ENCODE results near the gene ZNF385C.

ZNF385C gene

DNA sequence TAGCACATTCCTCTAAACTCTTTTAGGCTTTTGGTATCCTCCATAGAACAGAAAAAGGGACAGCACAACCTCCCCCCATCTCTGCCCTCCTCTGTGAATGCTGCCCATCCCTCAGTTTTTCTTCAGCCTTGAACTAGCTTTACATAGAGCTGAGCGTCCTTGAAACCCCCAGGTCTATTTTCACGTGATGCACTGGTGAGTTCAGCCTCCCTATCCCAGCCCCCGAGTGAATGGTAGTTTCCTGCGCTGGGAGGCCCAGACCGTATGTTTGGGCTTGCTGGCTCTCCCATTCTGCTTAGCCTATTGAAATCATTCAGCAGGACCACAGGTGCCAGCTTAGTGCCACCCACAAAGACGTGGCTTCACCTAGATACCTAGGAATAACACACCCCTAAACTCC is 22.5 kb downstream of the ZNF385C start:
- no peak for DNase-seq

DNA sequence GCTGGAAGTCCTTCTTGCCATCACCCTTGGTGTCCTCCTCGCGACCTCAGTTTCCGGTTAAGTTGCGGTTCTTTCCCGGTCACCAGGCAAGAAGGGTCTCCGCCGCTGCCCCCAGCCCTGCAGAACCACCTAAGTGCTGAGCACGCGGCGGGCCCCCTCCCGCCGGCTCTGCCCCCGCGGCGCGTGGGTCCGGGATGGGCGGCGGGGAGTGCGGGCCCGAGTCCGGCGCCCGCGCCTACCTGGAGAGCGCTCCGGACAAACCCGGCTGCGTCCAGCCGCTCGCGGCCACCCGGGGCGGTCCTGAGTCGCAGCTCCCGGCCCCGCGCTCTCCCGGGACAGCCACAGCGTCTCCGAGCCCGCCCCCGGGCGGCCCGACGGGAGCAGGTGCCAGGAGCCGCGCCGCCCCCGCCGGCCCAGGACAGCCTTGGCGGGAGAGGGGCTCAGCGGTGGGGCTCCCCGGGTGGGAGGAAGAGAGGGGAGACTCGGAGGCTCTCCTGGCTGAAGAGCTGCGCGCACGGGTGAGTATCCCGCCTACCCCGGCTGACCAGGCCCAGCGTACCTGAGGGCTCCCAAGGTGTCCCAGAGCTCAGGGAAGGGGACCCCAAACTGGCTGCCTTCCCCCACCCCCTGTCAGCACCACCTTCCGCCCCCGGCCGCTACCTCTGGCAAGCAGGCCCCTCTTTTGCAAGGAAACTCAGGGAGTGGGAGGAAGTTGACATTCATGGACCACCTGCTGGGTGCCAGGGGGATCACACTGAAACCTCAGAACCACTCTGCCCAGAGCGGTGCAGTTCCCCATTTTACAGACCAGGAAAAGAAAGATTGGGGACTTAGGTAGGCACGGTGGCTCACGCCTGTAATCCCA is 25.7 kb downstream of the ZNF385C start:
- no peak for DNase-seq

- DNase-seq, result no peak
Measured at GRCh38 chr17:42071810-42072209, 26.5 kb downstream of the ZNF385C start.

GRCh38 chr17:42068979-42069378 is 29.3 kb downstream of the ZNF385C start:
- no peak for DNase-seq

DNA sequence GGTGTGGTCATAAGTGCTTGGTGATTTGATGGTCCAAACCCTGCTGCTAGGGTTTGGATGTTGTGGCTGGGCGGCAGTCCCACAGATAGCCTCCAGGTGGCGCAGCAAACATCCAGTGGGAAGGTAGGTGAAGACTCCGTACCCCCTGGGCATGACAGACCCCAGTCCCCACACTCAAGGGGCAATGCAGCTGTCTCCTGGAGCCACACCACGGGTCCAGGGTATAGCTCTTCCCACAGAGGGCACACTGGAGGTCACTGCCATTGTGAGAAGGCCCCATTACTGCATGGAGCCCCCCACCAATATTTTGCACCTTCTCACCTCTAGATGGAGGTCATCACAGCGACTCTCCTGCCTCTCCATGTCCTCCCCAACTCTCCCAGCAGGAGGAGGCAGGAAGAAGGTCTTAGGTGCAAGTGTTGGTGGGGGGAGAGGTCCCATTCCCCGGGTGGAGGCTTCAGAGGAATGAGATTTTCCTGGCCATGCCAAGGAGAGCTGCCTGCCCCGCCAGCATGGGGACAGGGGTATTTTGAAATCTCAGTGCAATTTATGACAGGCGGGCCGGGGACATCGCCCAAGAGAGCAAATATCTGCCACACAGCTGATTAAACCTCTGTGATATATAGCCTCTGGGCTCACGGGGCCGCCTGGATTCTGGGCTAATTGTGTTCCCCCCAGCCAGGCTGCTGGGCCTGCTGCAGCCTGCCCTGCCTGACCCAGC is 30.7 kb downstream of the ZNF385C start:
- peak; percentile 73 for DNase-seq

DNA sequence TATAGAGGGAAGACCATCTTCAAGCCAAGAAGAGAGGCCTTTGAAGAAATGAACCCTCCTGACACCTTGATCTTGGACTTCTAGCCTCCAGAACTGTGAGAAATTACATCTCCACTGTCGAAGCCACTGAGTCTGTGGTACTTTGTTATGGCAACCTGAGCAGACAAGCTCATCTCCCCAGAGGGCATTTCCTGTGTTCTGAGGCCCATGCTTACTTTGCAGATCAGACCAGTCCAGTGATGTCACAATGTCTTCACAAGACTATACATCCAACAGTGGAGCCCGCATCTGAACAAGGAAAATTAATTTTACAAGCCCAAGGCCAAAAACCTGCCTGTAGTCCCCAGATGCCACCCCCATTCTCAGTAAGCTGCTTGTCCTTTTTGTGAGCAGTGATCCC is 33.1 kb downstream of the ZNF385C start:
- no peak for DNase-seq

GRCh38 chr17:42062681-42063080 is 35.6 kb downstream of the ZNF385C start:
- no peak for DNase-seq

GRCh38 chr17:42061646-42062487 is 36.4 kb downstream of the ZNF385C start:
- no peak for DNase-seq

- no peak for DNase-seq
Measured at GRCh38 chr17:42060231-42060630, 38.0 kb downstream of the ZNF385C start.

DNA sequence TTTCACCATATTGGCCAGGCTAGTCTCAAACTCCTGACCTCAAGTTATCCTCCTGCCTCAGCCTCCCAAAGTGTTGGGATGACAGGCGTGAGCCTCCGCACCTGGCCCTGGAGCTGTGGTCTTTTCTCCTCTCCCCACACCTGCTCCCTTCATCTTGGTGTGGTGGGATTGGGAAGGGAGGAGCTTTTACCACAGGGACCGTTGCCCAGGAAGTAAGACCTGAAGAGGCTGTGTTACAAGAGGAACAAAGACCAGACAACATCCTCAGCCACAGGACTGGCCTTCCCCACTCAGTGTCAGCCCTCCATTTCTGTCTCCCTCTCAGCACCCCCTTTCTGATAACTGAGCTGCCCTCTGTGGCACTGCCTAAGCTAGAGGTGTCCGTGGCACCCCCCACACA is 38.5 kb downstream of the ZNF385C start:
- DNase-seq, result no peak

DNA sequence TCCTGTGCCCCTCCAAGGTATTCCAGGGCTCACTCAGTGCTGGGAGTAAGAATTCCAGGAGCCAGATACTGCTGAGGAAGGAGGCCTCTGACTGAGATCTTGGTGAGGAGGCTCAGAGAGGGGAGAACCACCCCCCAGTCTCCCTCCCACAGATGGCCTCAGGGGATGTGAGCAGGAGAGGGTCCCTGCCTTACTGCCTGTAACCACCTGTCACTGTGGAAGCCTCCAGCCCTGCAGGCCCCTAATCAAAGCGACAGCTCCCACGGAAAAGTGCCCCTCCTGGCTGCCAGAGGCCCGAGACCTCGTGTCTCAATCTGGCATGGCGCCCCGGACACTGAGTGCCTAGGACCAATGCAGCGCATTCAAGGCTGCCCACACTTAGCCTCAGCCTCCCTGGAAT is 40.2 kb downstream of the ZNF385C start:
- DNase-seq, result no peak

DNA sequence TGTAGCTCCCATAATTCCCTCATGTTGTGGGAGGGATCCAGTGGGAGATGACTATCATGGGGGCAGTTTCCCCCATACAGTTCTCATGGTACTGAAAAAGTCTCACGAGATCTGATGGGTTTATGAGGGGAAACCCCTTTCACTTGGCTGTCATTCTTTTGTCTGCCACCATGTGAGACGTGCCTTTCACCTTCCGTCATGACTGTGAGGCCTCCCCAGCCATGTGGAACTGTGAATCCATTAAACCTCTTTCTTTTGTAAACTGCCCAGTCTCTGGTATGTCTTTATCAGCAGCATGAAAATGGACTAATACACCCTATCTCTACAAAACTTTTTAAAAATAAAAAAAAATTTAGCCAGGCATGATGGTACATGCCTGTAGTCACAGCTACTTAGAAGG is 41.6 kb downstream of the ZNF385C start:
- no peak for DNase-seq

GRCh38 chr17:42055496-42055895 is 42.8 kb downstream of the ZNF385C start:
- no peak for DNase-seq

GRCh38 chr17:42055027-42055426 is 43.2 kb downstream of the ZNF385C start:
- DNase-seq, result no peak

DNA sequence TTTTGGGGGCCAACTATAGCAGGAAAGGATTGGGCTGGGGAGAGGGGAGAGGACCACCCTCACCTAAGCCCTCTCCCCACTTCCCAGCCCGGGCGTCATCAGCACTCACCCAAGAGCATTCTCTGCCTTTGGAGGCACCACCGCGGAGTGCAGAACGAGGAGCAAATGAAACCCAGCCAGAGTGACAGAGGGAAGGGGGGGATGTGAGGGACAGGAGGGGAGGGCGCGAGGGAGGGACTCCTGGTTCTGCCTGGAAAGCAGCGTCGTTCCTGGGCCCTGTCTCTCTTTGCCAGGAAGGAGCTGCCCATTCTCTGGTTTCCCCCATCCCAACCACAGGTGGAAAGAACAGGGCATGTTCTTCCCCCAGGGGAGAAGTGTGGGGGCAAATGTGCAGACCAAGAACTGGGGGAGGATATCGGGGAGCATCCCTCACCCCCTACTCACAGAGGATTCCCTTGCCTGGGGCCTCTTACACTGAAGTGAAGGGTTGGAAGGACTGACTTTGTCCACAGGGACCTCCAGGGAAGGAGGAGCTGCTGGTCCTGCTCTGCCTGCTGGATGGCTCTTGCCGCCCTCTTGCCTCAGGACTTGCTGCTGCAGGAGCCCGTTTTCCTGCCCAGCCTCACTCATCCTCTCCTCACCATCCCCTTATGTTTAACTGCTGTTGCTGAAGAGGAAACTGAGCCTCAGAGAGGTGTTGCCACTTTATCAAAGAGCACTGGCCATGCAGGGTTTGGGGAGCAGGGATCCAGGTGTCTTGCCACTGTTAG is 44.4 kb downstream of the ZNF385C start:
- DNase-seq, result no peak

GRCh38 chr17:42052346-42052877 is 45.9 kb downstream of the ZNF385C start:
- no peak for DNase-seq

DNA sequence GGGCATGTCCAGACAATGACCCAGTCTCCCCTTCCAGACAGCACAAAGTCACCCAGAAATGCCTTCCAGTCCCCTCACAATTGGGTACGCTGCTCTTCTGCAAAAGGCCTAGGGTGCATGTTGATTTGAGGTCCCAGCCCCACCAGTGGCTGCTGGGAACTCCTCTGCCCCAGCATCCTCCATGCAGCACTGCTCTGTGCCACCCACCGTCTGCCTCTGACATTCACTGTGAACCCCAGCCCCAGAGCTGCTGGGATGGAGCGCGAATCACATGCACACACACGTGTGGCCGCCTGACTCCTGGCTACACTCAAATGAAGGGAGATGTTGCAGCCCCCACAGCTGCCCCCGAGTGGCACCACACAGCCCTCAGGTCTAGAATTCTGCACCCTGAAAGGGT is 46.6 kb downstream of the ZNF385C start:
- no peak for DNase-seq

GRCh38 chr17:42051013-42051400 is 47.3 kb downstream of the ZNF385C start:
- DNase-seq, result no peak

DNA sequence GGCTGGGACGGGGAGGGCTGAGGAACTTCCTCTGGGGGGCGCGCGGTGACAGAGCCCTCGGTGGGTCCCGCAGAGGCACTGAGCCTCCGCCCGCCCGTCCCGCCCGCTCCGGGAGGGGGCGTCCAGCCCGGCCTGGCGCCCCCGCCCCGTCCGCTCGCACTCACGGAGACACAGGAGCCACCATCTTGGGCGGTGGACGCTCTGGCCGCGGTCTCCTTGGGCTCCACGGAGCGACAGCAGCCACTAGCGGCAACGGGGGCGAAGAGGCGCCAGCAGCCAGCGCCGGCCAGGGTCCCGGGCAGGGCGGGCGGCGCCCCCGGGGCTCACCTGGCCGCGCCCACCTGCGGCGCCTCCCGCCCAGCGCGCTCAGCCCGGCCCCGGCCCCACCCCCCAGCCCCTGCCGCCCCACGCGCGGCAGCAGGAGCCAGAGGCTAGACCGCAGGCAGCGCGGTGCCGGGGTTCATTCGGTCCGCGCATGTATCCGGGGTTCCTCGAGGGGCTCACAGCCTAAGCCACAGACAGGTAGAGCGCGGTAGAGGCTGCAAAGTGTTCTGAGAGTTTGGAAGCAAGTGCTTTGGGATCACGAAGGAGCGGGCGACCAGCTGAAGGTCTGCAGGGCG is 47.8 kb downstream of the ZNF385C start, which contains the start of gene C17orf113:
Gene C17orf113, minus strand, starts transcription at position 209 of the 620 bp plus-strand sequence. CDS start 7,225 bp downstream, outside the sequence.
- peak; percentile 27 for DNase-seq

DNA sequence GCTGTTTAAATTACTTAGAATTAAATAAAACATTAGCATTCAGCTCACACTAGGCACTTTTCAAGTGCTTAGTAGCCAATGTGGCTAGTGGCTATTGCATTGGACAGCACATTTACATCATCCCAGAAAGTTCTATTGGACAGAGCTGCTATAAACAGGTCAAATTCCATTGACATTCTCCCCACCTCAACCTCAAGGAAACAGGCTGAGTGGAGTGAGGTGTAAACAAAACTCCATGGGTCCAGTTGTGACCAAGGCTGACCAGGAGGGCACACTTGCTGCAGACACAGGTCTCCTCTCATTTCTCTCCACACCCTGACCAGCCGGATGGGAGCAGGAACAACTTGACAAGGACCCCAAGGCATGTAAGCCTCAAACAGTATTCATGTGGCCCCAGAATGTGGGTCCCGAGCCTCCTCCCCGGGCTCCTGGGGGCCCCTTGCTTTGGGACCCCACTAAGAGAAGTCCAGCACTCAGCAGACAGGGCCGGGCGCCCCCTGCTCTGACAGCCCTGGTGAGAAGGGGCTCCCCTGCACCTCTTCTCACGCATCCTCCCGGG is 48.4 kb downstream of the ZNF385C start:
- DNase-seq, result no peak

GRCh38 chr17:42047343-42047742 is 50.9 kb downstream of the ZNF385C start:
- DNase-seq, result no peak
